HG03460 (cell line): ENCODE measurements around the gene TMEM167A.
"Not testable (repeated sequence)": the region's sequence is repeated elsewhere in the genome, so short reads cannot be mapped to it uniquely, and the experiment has no call there.

Experiments used
- ATAC-seq: cut with Tn5 transposase; IDR thresholded peaks from one replicate; pipeline ENCODE4 v1.9.1; 2021; ENCODE audit not compliant: unreplicated experiment

The TMEM167A gene

DNA sequence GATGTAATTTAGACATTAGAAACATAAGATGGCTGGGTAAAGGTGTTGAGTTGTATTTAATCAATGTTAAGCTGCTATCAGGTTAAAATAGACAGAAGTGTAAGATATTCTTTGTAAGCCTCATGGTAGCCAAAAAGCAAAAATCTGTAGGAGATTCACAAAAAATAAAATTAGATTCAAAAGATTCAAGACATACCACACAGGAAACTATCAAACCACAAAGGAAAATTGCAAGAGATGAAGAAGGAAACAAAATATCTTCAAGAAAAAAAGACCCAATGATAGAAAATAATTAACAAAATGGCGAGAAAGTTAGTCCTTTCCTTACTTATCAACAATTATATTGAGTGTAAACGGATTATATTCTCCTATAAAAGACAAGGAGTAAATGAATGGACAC, 15.4 kb upstream of the TMEM167A start:
- ATAC-seq: no peak

DNA sequence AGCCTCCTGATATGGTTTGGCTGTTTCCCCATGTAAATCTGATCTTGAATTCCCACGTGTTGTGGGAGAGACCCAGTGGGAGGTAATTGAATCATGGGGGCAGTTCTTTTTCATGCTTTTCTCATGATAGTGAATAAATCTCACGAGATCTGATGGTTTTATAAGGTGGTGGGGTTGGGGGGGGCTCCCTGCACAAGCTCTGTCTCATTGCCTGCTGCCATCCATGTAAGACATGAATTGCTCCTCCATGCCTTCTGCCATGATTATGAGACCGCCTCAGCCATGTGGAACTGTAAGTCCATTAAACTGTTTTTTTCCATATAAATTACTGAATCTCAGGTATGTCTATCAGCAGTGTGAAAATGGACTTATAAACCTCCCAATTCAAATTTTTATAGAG, 13.0 kb upstream of the TMEM167A start:
- no peak for ATAC-seq

DNA sequence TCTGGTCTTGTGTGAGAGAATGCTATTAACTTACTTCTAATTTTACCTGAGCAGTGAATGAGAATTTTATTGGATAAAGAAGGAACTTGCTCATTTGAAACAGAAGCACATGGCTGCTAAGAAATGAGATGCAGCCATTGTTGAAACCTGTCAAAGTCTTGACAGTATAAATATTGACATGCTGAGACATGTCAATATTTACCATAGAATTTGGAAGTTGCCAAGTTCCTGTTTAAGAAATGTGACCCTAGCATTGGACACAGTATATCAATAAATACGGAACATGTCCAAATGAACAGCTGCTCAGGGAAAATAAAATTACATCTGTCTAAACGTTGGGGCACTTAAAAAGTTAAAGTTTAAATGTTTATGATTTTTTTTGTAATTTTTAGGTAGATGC, 7.9 kb upstream of the TMEM167A start:
- ATAC-seq: no peak

DNA sequence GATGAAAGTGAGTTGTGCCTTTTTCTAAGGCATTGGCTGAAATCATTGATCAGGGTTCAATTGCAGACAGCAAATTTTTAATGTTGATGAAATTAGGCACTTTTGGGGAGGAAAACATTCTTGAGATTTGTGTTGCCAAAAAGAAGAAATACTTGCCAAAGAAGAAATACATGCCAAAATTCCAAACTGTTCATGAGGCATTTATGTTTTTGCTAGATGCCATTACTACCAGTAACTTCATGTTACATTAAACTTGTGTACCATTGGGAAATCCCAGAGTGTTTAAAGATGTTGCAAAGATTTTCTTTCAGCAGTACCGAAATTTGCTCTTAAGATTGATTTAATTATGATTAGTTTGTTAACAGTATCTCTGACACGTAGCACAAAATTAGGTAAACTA, 7.1 kb upstream of the TMEM167A start:
- no peak for ATAC-seq

DNA sequence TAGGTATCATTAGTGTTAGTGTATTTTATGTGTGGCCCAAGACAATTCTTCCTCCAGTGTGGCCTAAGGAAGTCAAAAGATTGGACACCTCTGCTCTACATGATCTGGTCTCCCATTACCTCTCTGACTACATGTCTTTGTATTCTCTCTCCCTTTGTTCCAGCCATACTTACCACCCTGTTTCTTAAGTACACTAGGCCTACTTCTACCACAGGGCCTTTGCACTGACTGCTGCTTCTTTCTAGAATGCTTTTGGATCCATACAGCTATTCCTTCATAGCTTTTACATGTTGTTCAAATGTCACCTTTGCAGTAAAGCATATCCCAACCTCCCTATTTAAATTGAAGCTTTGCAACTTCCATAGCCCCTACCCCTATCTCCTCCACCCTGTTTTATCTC, 5.6 kb upstream of the TMEM167A start:
- ATAC-seq: no peak

DNA sequence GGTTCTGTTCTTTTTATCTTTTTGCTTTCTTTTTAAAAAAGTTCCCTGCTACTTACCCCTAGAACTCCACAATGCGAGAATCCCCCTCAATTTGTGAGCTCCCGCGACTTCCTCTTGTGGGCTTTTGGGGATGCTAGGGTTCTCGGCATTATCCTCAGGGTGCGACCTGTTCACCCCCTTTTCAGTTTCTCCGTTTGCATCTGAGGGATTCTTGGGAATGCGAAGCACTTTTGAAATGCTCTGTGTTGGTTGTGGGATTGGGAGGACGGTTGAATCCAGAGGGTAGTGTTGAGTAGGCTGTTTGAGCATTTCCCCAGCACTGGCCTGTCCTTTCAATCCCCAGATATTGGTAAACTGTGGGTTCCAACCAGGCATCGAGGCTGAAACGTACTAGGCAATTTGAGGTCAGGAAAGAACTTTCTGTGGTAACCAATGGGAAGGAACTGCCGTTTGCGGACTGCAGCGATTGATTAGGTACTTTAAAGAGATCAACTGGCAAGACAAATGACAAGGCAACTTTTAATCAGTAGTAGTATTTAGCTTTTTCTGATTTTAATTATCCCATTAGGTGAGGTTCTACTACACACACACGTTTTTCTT, 568 bp upstream of the TMEM167A start:
- peak; percentile 12 for ATAC-seq

DNA sequence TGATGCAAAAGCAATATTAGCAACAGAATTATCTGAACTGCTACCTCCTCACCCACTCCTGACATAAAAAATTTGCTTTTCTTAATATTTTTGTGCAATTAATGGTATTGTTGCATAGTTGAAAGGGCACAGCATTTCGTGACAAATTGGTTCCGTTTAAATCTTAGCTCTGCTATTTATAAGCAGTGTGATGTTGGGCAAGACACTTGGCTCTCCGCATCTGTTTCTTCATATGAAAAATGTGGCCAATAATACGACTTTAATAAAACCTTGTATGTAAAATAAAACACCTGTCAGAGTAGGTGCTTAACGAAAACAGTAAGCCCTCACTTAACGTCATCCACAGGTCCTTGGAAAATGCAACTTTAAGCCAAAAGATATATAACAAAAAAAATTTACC, 4.2 kb downstream of the TMEM167A start:
- ATAC-seq: no peak

DNA sequence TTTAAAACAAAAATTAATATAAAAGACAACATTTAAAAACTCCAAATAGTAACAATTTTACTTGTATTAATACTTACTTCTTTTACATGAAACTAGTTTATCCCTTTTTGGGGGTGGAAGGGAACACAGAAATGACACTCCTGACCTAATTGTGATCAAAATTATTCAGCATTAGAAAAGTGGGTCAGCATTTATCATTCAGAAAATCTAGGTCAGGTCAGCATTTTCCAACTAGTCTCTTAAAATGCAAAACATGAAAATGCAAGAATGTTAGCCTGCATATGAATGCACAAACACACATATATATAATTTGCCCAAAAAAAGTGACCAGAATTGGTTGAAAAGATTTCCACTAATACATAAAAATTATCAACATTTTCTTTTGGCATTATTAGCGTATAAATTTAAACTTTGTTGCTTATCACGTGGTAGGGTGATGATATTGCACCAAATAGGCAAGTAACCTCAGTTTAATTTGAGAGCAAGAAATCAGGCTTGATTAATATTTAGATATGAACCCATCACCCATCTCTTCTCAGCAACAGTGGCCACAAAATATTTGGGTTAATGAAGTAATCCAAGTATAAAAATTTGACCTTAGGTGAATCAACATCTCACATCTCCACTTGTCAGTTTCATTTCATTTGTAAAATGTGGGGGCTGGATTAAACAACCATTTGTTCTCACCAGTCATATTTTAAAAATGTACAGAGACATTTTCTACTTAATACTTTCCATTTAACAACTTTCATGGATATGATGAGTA, 5.7 kb downstream of the TMEM167A start:
- ATAC-seq: no peak

DNA sequence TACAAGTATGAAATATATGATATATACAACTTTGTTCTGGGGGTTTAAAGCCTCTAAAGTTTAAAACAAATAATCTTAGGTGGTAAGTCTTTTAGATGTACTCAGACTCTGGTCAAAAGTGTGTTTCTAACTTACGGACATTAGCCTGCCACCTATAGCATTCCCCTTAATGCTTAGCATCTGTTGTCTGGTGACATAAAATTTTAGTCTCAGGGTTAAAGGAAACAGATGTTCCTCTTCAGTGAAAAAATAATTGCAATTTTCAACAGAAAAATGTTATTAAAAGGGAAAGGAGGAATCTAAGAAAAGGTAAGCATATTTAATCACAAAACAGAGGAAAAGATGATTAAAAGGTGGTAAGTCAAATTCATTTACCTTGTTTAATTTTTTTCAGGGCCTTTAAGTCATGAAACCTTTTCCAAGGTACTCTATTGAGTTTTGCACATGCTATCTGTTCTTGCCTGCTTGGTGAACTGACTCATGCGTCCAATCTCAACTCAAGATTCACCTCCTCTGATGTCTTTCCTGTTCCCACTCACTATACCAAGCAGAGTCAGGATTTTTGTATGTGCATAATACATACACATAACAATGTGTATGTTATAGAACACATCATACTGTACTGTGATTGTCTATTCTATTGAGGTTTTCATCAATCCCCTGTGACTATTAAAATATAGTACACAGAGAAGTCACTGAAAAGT, 7.9 kb downstream of the TMEM167A start:
- no peak for ATAC-seq

DNA sequence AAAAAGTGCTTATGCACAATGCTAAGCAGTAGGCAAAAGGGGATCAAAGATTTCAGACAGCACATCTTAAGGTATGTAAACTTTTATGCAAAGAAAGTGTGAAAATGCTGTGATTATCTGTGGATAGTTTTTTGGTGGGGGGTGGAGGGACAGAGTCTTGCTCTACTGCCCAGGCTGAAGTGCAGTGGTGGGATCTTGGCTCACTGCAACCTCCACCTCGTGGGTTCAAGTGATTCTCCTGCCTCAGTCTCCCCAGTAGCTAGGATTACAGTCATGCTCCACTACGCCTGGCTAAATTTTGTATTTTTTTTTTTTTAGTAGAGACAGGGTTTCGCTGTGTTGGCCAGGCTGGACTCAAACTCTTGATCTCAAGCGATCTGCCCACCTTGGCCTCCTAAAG, 9.8 kb downstream of the TMEM167A start:
- not testable (repeated sequence) for ATAC-seq

DNA sequence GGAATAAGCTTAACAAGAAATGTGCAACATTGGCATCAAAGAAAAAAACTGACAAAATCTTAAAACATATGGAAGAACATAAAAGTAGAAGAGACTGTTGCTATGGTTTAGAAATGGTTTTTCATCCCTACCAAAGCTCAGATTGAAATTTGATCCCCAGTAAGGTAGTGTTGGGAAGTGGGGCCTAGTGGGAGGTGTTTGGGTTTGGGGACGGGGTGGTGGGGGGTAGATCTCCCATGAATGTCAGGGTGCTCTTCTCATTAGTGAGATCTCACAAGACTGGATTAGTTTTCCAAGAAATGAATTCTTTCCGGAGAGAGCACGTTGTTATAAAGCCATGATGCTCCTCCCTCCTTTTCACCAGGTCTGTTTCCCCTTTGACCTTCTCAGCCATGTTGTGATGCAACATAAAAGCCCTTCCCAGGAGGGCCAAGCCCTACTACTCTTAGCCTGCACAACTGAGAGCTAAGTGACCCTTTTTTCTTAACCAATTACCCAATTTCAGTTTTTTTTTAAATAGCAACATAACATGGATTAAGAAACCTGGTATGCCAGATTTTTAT, 10.6 kb downstream of the TMEM167A start:
- no peak for ATAC-seq

DNA sequence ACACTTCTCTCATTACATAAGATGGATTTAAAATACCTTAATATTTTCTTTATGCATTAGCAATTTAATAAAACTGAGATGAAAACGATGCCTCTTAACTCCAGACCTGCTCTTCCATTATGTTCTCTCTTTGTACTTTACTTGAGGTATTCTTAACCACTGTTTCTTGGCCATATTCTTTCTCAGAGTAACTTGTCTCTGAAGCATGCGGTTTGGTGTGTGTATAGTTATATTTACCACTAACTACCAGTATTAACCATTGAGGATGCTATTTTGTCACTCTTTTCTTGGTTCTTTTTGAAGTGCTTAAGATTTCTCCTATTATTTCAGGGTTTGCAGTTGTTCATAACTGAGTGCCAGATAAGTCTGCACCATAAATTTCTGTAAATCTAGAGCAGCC, 17.9 kb downstream of the TMEM167A start:
- ATAC-seq: no peak

DNA sequence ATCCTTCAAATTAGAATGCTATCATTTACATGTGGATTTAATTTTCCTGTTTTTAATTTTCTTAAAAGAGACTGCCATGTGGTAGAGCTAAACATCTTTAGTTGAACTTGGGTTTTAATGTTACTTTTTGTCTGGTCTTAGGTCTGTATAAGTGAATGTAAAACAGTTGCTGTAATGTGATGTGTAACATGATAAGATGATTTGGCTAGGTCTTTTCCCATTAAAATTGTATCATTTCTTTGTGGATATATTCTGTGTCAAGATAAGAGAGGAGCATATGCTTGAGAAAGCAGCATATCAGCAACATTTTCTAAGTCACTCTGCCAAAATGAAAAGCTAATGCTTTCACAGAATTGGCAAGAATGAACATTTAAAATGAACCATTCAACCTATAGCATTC, 18.5 kb downstream of the TMEM167A start:
- no peak for ATAC-seq

DNA sequence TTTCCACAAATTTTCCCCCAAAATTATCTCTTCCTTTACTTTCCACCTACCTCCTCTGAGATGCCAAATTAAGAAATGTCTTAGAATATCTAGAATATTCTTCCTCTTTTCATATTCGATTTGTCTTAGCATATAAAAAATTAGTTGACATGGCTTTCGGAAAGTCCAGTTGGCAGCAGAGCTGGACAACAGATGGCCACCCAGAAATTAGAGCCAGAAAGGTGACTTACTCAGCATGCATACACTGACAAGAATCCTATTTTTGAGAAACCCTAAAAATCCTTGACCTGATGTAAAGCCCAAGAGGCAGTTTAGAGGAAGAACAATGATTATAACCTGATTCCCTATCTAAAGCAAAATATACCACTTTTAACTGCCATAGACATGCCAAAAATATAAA, 22.0 kb downstream of the TMEM167A start:
- no peak for ATAC-seq

DNA sequence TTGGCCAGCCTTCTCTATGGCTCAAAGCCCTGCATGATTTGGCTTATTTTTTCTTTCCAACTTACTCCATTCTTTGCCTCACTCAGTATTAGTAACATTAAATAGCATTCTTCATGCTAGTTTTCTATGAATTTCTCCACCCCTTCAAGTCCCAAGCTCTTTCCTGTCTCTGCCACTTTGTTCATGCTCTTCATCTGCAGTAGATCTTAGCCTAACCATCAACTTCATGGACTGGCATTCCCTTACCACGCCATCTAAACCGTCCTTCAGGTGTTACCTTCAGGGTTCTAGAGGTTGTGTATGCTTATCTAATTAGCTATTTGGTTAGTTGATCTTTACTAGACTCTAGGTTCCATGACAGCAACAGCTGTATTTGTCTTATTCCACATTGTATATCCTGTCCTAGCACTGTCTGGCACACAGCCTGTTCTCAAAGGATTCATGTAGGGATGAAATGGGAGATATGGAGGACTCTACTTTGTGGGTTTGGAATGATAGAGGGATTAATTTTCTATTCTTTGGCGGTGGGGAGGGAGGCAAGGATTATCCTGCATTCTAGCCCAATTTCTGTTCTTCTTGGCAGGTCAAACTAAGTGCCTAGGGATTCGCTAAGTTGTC, 26.4 kb downstream of the TMEM167A start:
- no peak for ATAC-seq

DNA sequence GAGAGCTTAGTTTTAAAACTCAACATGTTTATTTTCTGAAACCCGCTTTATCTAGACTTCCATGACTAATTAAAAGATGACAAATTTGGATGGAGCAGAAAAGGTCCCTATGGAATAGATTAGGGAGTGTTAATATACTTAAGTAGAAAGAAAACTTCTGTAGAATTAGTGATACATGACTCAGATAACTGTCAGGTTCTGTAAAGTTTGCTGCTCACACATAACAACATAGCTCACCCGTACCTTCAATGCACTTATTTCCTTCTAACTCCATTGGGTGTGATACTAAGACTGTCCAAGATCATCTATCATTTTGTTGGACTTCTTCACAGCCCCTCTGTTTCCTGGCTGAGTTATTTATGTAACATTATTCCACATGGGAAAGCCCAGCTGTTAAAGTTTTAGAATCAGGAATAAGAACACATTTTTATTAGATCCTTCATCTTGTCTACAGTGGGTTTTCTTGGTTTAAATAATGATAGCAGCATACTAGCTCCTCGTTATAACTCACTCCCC, 27.8 kb downstream of the TMEM167A start:
- no peak for ATAC-seq

DNA sequence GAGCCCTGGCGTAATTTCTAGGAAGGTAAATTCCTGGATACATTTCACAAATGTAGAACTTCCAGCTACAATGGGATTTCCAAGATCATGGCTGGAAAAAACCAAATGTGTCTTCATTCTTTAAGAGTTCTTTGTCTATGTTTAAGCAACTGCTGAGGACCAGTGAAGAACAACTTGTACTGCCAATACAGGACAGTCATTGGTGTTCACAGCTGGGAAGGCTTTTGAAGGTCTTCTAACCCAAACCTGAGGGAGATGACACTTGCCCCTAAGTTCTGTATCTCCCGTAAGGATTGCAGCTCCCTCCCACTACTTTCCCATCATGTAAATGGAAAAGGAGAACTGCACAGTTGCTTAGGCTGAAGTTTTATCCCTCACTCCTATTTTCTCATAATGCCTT, 28.4 kb downstream of the TMEM167A start:
- ATAC-seq: no peak

DNA sequence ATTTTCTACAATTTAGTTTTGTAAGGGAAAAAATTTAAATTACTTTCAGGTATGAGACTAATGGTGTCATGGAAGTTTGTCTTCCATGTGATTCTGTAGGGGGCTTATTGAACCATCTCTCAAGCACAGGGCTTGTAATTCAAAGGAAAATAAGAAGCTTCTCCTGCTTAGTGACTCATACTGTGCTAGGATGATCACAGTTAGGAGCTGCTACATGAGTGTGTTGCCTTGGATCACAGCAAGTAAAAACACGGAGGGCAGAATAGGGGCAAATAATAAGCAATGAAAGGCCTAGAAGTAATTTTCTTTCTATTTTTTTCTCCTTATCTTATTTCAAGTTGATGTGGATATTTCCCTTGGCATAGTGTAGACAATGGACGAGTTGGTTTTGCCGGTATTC, 28.9 kb downstream of the TMEM167A start:
- no peak for ATAC-seq

DNA sequence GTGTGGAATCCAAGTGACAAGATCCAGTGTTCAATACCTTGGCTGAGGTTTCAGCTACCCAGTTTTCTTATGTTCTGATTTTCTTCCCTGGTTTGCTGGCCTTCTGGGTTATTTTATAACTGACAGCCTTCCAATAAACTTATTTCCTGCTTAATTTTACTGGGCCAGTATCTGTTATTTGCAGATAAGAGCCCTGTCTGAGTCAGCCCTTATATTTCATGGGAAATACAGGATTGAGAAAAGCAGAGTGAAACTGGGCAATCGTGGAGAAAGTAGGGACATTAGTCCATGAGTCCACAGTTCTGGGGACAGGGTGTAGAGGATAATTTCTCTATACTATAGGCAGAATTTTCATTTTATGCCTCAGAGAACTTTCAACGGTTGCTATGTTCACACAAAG, 32.3 kb downstream of the TMEM167A start:
- no peak for ATAC-seq

DNA sequence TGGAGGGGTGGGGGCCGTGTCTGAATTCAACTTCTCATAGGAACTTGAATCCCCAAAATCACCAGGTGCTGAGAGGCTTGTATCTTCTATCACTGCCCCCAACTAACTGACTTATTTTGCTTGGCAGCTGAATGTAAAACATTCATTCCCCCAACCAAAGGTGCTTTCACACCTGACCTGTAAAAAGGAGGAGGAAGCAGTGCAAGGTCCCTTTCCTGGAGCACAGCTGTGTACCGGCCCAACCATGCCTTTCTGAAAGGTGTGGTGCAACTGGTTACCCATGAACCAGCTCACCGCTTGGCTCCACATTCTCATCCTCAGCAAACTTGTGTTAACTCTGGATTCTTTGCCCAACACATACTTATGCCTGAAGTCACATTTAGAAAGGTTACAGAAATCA, 34.7 kb downstream of the TMEM167A start:
- ATAC-seq: no peak

DNA sequence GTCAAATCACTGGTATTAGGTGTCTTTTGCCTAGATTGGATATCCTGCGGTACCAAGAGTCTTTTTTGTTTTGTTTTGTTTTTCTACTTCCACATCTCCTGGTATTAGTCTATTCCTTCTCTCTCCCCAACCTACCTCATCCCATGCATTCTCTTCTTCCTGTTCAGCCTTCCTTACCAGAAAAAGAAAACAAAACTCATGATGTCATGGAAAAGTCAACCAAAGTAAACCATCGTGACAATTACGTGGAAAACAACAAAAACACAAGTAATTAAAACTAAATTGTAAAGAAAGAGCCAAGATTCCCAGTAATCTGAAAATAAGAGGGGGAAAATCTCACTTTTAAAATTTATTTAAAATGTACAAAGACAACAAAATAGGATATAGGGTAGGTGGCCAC, 38.3 kb downstream of the TMEM167A start:
- ATAC-seq: no peak
